Measurements from ENCODE around the gene ESYT2.
"Not testable (repeated sequence)": the region's sequence is repeated elsewhere in the genome, so short reads cannot be mapped to it uniquely, and the experiment has no call there.

ESYT2 gene

DNA sequence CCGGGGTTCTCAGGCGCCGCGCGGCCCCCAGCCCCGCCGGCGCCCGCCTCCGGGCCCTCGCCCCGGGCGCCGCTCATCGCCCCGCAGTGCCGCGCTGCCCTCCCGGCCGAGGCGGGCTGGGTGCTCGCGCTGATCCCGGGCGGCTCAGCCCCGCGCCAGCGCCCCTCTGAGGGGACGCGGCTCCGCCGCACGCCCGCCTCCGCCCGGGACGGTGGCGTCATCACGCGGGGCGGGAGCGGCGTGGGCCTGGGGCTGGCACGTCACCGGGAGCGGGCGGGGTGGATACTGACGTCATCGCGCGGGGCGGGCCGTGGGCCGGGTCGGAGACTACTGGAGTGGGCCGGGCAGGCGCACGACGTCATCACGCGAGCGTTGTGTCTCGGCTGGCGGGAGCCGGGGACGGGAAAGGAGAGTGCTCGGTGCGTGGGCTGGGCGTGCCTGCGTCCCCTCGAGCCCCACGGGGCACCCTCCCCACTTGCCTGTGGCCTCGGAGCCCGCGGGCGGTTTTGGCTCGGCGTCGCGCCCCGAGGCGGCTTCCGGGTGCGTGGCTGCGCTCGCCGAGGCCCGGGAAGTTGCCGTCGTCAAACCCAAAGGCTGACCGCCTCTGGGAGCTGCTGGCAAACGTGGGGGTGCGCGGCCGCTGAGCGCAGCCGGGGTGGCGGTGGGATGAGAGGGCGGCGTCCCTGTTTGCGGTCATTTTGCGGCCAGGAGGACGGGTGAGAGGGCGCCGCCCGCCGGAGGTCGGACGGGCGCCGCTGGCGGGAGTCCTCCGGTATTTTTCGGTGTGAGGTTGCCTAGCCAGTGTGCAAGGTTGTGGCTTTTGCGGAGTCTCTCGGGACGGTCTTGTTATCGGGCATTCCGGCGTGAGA, at the start of gene ESYT2:
TSS of gene ESYT2 (minus strand) at position 168 of the 869 bp plus-strand sequence. CDS start at position 77, 91 bp downstream.
- DNase-seq: peak; percentile 72

GRCh38 chr7:158878151-158879079, 49.1 kb upstream of the ESYT2 start:
- not testable (repeated sequence) for DNase-seq

DNA sequence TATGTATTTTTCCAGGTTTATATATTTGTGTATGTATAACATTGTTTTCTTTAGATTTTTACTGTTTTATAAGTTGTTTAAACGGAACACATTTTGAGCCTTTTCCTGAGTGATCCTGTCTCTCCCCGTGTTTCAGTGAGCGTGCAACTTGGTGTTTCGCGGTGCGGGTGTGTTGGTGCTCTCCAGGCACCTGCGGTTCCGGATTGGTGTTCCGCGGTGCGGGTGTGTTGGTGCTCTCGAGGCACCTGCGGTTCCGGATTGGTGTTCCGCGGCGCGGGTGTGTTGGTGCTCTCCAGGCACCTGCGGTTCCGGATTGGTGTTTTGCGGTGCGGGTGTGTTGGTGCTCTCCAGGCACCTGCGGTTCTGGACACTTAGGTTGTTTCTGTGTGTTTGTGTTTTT, 47.7 kb upstream of the ESYT2 start:
- no peak for DNase-seq

- no peak for DNase-seq
Measured at GRCh38 chr7:158869876-158870275, 40.6 kb upstream of the ESYT2 start.

- no peak for DNase-seq
Measured at GRCh38 chr7:158868764-158869410, 39.6 kb upstream of the ESYT2 start.

GRCh38 chr7:158867214-158867984, 38.1 kb upstream of the ESYT2 start:
- DNase-seq: no peak

DNA sequence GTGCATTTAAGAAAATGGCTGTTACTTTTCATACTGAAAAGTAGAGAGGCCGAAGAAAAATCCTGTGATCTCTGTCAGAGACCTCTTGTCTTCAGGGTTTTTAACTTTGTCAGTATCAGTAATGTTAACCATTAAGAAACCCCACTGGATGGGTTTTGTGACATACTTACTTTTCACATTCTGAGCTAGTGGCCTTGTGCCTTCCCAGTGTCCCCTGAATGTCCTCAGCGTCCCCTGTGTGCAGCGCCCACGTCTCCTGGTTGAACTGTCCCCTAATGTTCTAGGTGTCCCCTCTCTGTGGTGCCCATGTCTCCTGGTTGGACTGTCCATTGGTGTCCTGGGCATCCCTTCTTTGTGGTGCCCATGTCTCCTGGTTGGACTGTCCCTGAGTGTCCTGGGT, 36.7 kb upstream of the ESYT2 start:
- no peak for DNase-seq

DNA sequence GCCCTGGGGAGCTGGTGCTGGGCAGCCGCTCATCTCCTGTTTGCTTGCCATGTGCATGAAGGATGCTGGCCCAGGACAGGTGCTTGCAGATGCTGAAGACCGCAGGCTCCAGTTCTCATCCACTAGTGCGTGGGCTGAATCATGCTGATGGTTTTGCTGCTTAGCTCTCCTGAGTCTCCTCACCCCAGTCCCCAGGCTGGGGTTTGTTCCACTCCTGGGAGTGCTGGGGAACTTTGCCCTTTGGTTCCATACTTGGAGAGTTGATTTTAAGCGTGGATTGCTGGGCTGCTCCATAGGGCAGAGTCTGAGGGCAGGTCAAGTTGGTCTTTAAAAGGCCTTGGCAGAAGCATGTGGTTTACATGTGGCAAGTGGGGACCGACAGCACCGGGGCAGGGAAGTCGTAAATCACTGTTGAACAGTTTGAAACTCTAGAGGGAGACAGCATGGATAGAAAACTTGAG, 36.2 kb upstream of the ESYT2 start:
- DNase-seq: no peak

GRCh38 chr7:158864833-158865232, 35.5 kb upstream of the ESYT2 start:
- DNase-seq: no peak

DNA sequence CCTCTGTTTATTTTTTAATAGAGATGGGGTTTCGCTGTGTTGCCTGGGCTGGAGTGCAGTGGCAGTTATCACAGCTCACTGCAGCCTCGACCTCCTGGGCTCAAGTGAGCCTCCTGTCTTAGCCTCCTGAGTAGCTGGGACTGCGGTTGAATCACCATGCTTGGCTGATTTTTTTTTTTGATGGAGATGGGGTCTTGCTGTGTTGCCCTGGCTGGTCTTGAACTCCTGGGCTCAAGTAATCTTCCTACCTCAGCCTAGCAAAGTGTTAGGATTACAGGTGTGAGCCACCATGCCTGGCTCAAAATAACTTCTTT, 35.2 kb upstream of the ESYT2 start:
- DNase-seq: no peak

GRCh38 chr7:158863611-158864506, 34.5 kb upstream of the ESYT2 start:
- DNase-seq: no peak

GRCh38 chr7:158862985-158863610, 33.8 kb upstream of the ESYT2 start:
- DNase-seq: not testable (repeated sequence)

GRCh38 chr7:158861936-158862704, 32.8 kb upstream of the ESYT2 start:
- no peak for DNase-seq

DNA sequence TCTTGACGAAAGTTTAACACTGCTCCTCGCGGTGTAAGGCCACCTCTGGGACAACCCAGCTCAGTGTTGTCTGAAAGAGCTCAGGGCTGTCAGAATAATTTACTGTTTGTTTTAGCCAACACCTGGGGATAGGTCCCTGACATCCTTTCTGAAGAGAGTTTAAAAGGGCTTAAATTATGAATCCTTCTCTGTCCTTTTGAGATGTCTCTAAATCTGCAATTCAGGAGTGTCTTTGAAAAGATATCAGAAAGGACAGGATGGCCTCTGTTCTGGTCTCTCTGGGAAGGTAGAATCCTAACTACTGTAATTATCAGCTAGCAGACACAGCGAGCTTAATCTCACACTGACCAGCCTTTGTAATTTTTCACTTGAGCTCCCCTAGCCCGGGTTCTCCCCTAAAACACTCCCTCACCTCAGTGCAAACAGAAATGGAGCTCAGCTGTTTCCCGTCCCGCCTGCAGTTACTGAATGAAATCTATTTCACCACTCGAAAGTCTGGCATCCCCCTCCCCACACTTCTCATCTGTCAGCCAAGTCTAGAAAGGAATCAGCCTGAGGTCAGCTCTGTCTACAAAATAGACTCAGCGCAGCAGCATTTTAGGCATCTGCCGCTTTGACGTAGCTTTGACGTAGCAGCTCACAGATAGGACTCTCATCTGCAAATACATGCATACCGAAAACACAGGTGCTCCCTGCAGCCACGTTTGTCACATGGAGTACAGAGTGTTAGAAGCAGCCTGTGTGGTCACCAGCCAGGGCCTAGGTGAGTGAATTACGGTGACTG, 31.9 kb upstream of the ESYT2 start:
- no peak for DNase-seq

DNA sequence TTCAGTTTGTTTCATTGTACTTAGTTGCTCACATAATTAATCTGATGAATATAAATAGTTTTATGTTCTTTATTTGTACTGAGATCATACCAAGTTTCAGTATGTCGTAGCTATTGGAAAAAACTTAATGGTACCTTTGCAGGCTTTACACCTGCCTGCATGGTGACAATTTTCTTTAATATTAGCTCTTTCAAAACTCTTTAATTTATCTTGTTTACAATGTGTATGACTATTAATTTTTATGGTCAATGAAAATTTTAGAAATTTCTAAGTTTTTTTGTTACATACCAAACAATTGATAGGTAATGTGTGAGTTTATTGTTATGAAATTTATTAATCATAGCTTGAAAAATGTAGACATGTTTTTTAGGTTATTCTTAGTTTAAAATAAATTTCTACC, 31.1 kb upstream of the ESYT2 start:
- DNase-seq: no peak

- no peak for DNase-seq
Measured at GRCh38 chr7:158858592-158859503, 29.5 kb upstream of the ESYT2 start.

- no peak for DNase-seq
Measured at GRCh38 chr7:158856883-158857668, 27.8 kb upstream of the ESYT2 start.

Measured in SIG-M5 (cell line).